ENCODE results near the gene DOK1. TPM values are rescaled to one million over a fixed set of nuclear protein-coding genes. Genes with fewer than 3 reads are reported as not detected.

DOK1 gene
- total RNA-seq, 6 experiments from 2014 or later: 17.3 to 38.4 (median 31.5) TPM

GRCh38 chr2:74533464-74533863 is 21.1 kb upstream of the DOK1 start:
- Mint-ChIP-seq H3K36me3 (ENCODE audit: low read depth) (peaks cover 17% of the 10 kb centered on the region), H3K27me3 (ENCODE audit: insufficient read depth) (peaks cover 4% of the 10 kb centered on the region), H3K9me3 (no peaks in the 10 kb centered on the region), H3K4me1 (ENCODE audit: low read depth) (peaks cover 39% of the 10 kb centered on the region), H3K4me3 (no peak overlapping the region), H3K27ac (0 out of 2 replicates have a peak overlapping the region, but pooled peaks have one; percentile 32)
- TF ChIP-seq CTCF (IDR thresholded peaks at IDR 0.05): no peak
- DNase-seq: no peak

- Mint-ChIP-seq H3K4me3 (no peak overlapping the region), H3K9me3 (no peaks in the 10 kb centered on the region), H3K4me1 (ENCODE audit: low read depth) (peaks cover 36% of the 10 kb centered on the region), H3K27me3 (ENCODE audit: insufficient read depth) (no peaks in the 10 kb centered on the region), H3K27ac (no peak overlapping the region), H3K36me3 (ENCODE audit: low read depth) (peaks cover 9% of the 10 kb centered on the region)
- TF ChIP-seq CTCF (IDR thresholded peaks at IDR 0.05): no peak
- DNase-seq: no peak
Observed at GRCh38 chr2:74534411-74534810, 20.1 kb upstream of the DOK1 start.

GRCh38 chr2:74535440-74535965 is 19.0 kb upstream of the DOK1 start:
- Mint-ChIP-seq H3K36me3 (ENCODE audit: low read depth) (peaks cover 9% of the 10 kb centered on the region), H3K4me3 (no peak overlapping the region), H3K4me1 (ENCODE audit: low read depth) (peaks cover 36% of the 10 kb centered on the region), H3K9me3 (no peaks in the 10 kb centered on the region), H3K27me3 (ENCODE audit: insufficient read depth) (no peaks in the 10 kb centered on the region), H3K27ac (no peak overlapping the region)
- no peak for TF ChIP-seq CTCF (IDR thresholded peaks at IDR 0.05)
- no peak for DNase-seq

- DNase-seq: no peak
- H3K36me3 Mint-ChIP-seq (ENCODE audit: low read depth): peaks cover 9% of the 10 kb centered on the region
- no peaks in the 10 kb centered on the region for H3K9me3 Mint-ChIP-seq
- peaks cover 28% of the 10 kb centered on the region for H3K4me1 Mint-ChIP-seq (ENCODE audit: low read depth)
- H3K27me3 Mint-ChIP-seq (ENCODE audit: insufficient read depth): no peaks in the 10 kb centered on the region
- no peak overlapping the region; the same call in 1 of the 2 replicates for H3K27ac Mint-ChIP-seq
- 0 out of 2 replicates have a peak, but pooled peaks have one; percentile 13 for TF ChIP-seq CTCF (IDR thresholded peaks at IDR 0.05)
- no peak overlapping the region for H3K4me3 Mint-ChIP-seq
Observed at GRCh38 chr2:74536166-74536950, 18.2 kb upstream of the DOK1 start.

- Mint-ChIP-seq H3K4me3 (no peak overlapping the region), H3K9me3 (no peaks in the 10 kb centered on the region), H3K27ac (peak overlapping the region; percentile 65), H3K36me3 (ENCODE audit: low read depth) (peaks cover 6% of the 10 kb centered on the region), H3K27me3 (ENCODE audit: insufficient read depth) (no peaks in the 10 kb centered on the region), H3K4me1 (ENCODE audit: low read depth) (peaks cover 20% of the 10 kb centered on the region)
- no peak for TF ChIP-seq CTCF (IDR thresholded peaks at IDR 0.05)
- DNase-seq: peak; percentile 19
Observed at GRCh38 chr2:74537140-74537539, 17.4 kb upstream of the DOK1 start.

Data from HFFc6 (cell line).